ENCODE measurements around the gene GRPEL1.

DNA sequence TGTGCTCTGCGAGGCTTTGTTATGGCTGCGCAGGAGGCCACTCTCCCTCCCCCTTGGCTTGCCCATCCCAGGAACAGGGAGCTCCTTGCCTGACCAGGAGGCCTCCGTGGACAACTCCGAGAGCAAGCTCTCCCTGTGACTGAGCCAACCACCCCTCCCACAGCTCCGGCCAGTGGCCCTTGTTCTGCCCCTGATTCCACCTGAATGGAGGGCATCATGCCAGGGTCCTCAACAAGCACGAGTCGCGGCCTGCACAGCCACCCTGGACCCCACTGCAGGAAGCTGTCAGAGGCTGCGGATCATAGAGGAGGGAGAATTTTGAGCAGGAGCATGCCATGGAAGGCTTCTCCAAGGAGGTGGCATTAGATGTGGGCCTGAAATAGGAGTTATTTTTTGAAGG lies 44.8 kb upstream of the GRPEL1 start:
- TF ChIP-seq CREB1 (CRISPR knock-in tag; IDR thresholded peaks at IDR 0.05; ENCODE audit: low read depth) (no peak), ZNF462 (CRISPR knock-in tag; IDR thresholded peaks at IDR 0.05) (no peak), POLR2AphosphoS5 (IDR thresholded peaks at IDR 0.05; ENCODE audit: low read depth) (no peak), EZH2 (IDR thresholded peaks at IDR 0.05; ENCODE audit: low read depth, unreplicated experiment) (no peak), EZH2phosphoT487 (IDR thresholded peaks at IDR 0.05; ENCODE audit: unreplicated experiment) (no peak), ETS1 (IDR thresholded peaks at IDR 0.05) (no peak), ZNF331 (CRISPR knock-in tag; IDR thresholded peaks at IDR 0.05; ENCODE audit: low read depth) (no peak), NANOG (IDR thresholded peaks at IDR 0.05; ENCODE audit: borderline replicate concordance) (no peak), ZNF114 (CRISPR knock-in tag; IDR thresholded peaks at IDR 0.05) (no peak), JUNB (IDR thresholded peaks at IDR 0.05; ENCODE audit: unreplicated experiment) (no peak), STAT1 (IDR thresholded peaks at IDR 0.05; ENCODE audit: unreplicated experiment) (no peak)
- TF ChIP-seq, protein P1, sequence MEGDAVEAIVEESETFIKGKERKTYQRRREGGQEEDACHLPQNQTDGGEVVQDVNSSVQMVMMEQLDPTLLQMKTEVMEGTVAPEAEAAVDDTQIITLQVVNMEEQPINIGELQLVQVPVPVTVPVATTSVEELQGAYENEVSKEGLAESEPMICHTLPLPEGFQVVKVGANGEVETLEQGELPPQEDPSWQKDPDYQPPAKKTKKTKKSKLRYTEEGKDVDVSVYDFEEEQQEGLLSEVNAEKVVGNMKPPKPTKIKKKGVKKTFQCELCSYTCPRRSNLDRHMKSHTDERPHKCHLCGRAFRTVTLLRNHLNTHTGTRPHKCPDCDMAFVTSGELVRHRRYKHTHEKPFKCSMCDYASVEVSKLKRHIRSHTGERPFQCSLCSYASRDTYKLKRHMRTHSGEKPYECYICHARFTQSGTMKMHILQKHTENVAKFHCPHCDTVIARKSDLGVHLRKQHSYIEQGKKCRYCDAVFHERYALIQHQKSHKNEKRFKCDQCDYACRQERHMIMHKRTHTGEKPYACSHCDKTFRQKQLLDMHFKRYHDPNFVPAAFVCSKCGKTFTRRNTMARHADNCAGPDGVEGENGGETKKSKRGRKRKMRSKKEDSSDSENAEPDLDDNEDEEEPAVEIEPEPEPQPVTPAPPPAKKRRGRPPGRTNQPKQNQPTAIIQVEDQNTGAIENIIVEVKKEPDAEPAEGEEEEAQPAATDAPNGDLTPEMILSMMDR (conservative IDR thresholded peaks at IDR 0.05; ENCODE audit: low read depth in 2 of 2), result no peak
- TF ChIP-seq, protein P2, sequence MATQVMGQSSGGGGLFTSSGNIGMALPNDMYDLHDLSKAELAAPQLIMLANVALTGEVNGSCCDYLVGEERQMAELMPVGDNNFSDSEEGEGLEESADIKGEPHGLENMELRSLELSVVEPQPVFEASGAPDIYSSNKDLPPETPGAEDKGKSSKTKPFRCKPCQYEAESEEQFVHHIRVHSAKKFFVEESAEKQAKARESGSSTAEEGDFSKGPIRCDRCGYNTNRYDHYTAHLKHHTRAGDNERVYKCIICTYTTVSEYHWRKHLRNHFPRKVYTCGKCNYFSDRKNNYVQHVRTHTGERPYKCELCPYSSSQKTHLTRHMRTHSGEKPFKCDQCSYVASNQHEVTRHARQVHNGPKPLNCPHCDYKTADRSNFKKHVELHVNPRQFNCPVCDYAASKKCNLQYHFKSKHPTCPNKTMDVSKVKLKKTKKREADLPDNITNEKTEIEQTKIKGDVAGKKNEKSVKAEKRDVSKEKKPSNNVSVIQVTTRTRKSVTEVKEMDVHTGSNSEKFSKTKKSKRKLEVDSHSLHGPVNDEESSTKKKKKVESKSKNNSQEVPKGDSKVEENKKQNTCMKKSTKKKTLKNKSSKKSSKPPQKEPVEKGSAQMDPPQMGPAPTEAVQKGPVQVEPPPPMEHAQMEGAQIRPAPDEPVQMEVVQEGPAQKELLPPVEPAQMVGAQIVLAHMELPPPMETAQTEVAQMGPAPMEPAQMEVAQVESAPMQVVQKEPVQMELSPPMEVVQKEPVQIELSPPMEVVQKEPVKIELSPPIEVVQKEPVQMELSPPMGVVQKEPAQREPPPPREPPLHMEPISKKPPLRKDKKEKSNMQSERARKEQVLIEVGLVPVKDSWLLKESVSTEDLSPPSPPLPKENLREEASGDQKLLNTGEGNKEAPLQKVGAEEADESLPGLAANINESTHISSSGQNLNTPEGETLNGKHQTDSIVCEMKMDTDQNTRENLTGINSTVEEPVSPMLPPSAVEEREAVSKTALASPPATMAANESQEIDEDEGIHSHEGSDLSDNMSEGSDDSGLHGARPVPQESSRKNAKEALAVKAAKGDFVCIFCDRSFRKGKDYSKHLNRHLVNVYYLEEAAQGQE (IDR thresholded peaks at IDR 0.05; ENCODE audit: unreplicated experiment), result no peak
